Mucosa of stomach (tissue), 1 donor: Measurements from ENCODE around the gene NOL9.
A peak's percentile ranks its signal among the peaks of the same experiment; 100 is the strongest.
"Not testable (repeated sequence)": the region's sequence is repeated elsewhere in the genome, so short reads cannot be mapped to it uniquely, and the experiment has no call there.

Experiments
- H3K27me3 ChIP-seq: one replicate; pipeline ENCODE4 v1.7.0; 2013; ENCODE audit warnings: mild to moderate bottlenecking, low read length; ENCODE audit not compliant: control insufficient read depth, insufficient read depth
- H3K36me3 ChIP-seq: one replicate; pipeline ENCODE4 v1.7.0; 2013; ENCODE audit warnings: low read length; ENCODE audit not compliant: control insufficient read depth, insufficient read depth
- H3K4me1 ChIP-seq: one replicate; pipeline ENCODE4 v1.7.0; 2013; ENCODE audit warnings: mild to moderate bottlenecking, low read length; ENCODE audit not compliant: control insufficient read depth, insufficient read depth
- H3K4me3 ChIP-seq: one replicate; pipeline ENCODE4 v1.7.0; 2013; ENCODE audit warnings: low read length
- H3K9ac ChIP-seq: one replicate; pipeline ENCODE4 v1.7.0; 2013; ENCODE audit warnings: mild to moderate bottlenecking, low read length, moderate library complexity
- H3K9me3 ChIP-seq: one replicate; pipeline ENCODE4 v1.7.0; 2013; ENCODE audit warnings: mild to moderate bottlenecking, low read length, moderate library complexity; ENCODE audit not compliant: control insufficient read depth
- donor health status: Pancreatic carcinoma.

Gene NOL9

GRCh38 chr1:6495540-6496364, 58.6 kb downstream of the NOL9 start:
- peaks cover 29% of the 10 kb centered on the region for H3K27me3 ChIP-seq
- H3K4me1 ChIP-seq: peaks cover 18% of the 10 kb centered on the region
- no peak overlapping the region for H3K4me3 ChIP-seq
- no peak overlapping the region for H3K9ac ChIP-seq
- H3K9me3 ChIP-seq: no peaks in the 10 kb centered on the region
- no peaks in the 10 kb centered on the region for H3K36me3 ChIP-seq

GRCh38 chr1:6495041-6495441, 59.3 kb downstream of the NOL9 start:
- Histone ChIP-seq H3K9me3 (no peaks in the 10 kb centered on the region), H3K27me3 (peaks cover 29% of the 10 kb centered on the region), H3K4me1 (peaks cover 21% of the 10 kb centered on the region), H3K4me3 (no peak overlapping the region), H3K36me3 (no peaks in the 10 kb centered on the region), H3K9ac (no peak overlapping the region)

DNA sequence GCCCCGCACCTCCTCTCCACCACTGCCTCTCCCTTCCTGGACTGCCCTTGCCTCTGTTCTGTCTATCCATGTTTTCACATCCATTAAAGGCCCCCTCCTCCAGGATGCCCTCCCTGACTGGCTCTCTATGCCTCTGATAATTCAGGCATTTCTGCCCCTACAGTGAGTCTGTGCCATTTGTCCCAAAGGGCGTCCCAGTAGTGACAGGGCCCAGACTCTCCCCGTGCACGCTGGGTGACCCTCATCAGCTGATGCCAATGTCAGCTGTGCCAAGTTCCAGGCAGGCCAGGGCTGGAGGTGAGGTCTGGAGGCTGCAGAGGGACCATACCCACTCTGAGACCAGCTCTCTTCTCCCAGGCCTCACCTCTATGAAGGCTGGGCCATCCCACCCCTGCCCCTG, 59.7 kb downstream of the NOL9 start:
- H3K9ac ChIP-seq: no peak overlapping the region
- peaks cover 29% of the 10 kb centered on the region for H3K27me3 ChIP-seq
- H3K4me1 ChIP-seq: peaks cover 25% of the 10 kb centered on the region
- no peak overlapping the region for H3K4me3 ChIP-seq
- H3K9me3 ChIP-seq: no peaks in the 10 kb centered on the region
- no peaks in the 10 kb centered on the region for H3K36me3 ChIP-seq

GRCh38 chr1:6493834-6494223, 60.5 kb downstream of the NOL9 start:
- H3K36me3 ChIP-seq, H3K4me3 ChIP-seq, H3K9ac ChIP-seq, H3K9me3 ChIP-seq: not testable (repeated sequence)
- Histone ChIP-seq H3K4me1 (peaks cover 33% of the 10 kb centered on the region), H3K27me3 (peaks cover 26% of the 10 kb centered on the region)

DNA sequence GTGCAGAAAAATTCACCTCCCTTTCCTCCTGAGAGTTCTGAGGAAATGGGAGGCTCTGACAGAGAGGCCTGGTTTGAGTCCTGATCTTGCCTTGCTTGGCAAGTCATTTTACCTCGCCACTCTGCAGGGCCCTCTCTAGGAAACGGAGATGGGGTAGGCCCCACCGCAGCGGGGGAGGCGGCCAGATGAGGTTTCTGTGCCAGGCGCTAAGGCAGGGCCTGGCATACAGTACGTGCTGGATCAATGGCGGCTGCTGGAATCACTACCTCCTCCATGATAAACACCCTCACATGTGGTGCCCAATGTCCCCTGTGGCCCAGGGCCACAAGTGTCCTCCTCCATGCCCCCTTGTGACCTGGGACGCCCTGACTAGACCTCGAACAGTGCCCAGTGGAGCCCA, 62.3 kb downstream of the NOL9 start:
- Histone ChIP-seq H3K36me3 (no peaks in the 10 kb centered on the region), H3K9ac (no peak overlapping the region), H3K4me3 (no peak overlapping the region), H3K9me3 (no peaks in the 10 kb centered on the region), H3K4me1 (peaks cover 42% of the 10 kb centered on the region), H3K27me3 (peaks cover 16% of the 10 kb centered on the region)

DNA sequence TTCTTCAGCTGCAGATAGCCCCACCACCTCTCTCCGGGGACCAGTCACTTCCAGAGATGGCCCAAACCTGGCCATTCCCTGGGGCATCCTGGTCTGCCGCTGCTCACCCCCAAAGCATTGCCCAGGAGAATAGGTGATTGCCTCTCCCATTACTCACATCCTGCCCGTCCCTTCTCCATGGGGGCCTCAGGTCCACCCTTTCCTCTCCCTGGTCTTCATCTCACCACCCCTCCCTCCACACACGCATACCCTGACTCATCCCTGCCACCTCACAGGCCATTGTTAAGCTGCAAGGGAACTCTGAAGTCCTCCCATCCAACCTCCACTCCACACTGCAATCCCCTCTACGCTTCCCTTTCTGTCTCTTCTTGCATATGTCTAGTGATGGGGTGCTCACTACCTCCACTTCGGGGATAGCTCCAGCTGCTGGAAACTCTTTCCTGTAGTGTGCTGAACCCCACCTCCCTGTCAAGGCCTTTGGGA, 62.8 kb downstream of the NOL9 start, which contains the start of gene PLEKHG5:
Gene PLEKHG5, minus strand, starts transcription at position 188 of the 483 bp plus-strand sequence. CDS start 14,096 bp downstream, outside the sequence.
- H3K9ac ChIP-seq: peak within 1 kb of the TSS; percentile 92
- H3K4me1 ChIP-seq: peaks cover 42% of the 10 kb centered on the region
- no peaks in the 10 kb centered on the region for H3K36me3 ChIP-seq
- peak within 1 kb of the TSS; percentile 71 for H3K4me3 ChIP-seq
- no peaks in the 10 kb centered on the region for H3K9me3 ChIP-seq
- H3K27me3 ChIP-seq: peaks cover 11% of the 10 kb centered on the region

DNA sequence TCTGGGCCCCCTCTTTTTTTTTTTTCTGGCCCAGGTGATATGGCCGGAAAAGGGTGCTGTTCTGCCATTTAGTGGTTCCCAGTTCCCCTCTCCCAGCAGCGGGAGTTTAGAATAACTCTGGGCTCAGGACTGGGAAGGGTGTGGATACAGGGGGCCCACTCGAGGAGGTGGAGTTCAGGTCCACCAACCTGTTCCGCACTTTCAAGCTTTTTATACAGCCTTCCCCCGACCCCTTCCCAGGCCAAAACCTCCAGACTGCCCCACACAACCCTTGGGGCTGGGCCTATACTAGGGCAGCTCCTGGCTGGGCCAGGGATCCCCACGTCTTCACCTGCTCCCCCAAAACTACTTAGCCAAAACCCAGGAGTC, 63.2 kb downstream of the NOL9 start:
- Histone ChIP-seq H3K27me3 (peaks cover 11% of the 10 kb centered on the region), H3K36me3 (no peaks in the 10 kb centered on the region), H3K9me3 (no peaks in the 10 kb centered on the region), H3K4me3 (peak overlapping the region; percentile 71), H3K9ac (peak overlapping the region; percentile 92), H3K4me1 (peaks cover 42% of the 10 kb centered on the region)

- H3K9ac ChIP-seq: peak overlapping the region; percentile 92
- peaks cover 11% of the 10 kb centered on the region for H3K27me3 ChIP-seq
- no peaks in the 10 kb centered on the region for H3K9me3 ChIP-seq
- H3K4me1 ChIP-seq: peaks cover 45% of the 10 kb centered on the region
- no peaks in the 10 kb centered on the region for H3K36me3 ChIP-seq
- H3K4me3 ChIP-seq: peak overlapping the region; percentile 71
Observed at GRCh38 chr1:6490181-6491080, 63.9 kb downstream of the NOL9 start.

- Histone ChIP-seq H3K36me3 (no peaks in the 10 kb centered on the region), H3K4me3 (peak overlapping the region; percentile 71), H3K9ac (peak overlapping the region; percentile 92), H3K9me3 (no peaks in the 10 kb centered on the region), H3K27me3 (peaks cover 16% of the 10 kb centered on the region), H3K4me1 (peaks cover 48% of the 10 kb centered on the region)
Observed at GRCh38 chr1:6489799-6490180, 64.5 kb downstream of the NOL9 start.

- H3K4me1 ChIP-seq: peaks cover 49% of the 10 kb centered on the region
- H3K4me3 ChIP-seq: no peak overlapping the region
- H3K9me3 ChIP-seq: no peaks in the 10 kb centered on the region
- no peak overlapping the region for H3K9ac ChIP-seq
- H3K36me3 ChIP-seq: no peaks in the 10 kb centered on the region
- peaks cover 20% of the 10 kb centered on the region for H3K27me3 ChIP-seq
Observed at GRCh38 chr1:6489383-6489765, 64.9 kb downstream of the NOL9 start.

DNA sequence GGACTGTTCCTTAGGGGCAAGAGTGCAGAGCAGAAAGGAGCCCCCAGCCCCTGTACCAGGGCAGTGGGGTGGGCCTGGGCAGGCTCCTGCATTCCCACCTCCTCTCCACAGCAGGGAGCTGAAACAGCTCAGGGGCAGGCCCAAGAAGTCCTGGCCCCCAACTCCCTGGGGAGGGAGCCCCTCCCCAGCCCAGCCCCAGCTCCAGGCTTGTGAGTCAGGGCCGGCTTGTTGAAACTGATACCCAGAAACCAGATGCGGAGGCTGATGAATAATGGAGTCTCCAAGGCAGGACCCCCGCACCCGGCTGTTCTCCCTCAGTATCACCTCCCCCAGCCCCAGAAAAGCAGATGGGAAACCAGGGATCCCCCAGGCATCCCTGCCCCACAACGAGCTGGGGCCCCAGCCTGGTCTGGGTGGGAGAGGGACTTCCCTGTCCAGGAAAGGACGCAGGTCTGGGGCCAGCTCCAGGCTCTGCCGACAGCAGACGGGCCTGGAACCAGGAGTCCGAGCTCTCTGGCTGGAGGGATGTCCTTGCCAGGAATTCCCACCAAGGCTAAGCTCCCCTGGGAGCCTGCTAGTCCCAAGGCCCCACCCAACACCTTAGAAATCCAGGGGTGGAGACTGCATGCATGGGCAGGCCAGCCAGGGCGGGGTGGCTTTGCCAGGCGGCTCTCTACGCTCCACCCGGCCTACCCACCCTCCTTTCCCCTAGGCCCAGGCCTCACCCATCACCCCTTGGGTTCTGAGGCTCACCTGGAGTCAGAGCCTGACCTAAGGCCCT, 65.5 kb downstream of the NOL9 start:
- H3K9me3 ChIP-seq: no peaks in the 10 kb centered on the region
- no peaks in the 10 kb centered on the region for H3K36me3 ChIP-seq
- no peak overlapping the region for H3K9ac ChIP-seq
- peaks cover 49% of the 10 kb centered on the region for H3K4me1 ChIP-seq
- peaks cover 26% of the 10 kb centered on the region for H3K27me3 ChIP-seq
- no peak overlapping the region for H3K4me3 ChIP-seq
